Measurements from ENCODE around the gene LCP2. TPM values are rescaled to one million over a fixed set of nuclear protein-coding genes. Genes with fewer than 3 reads are reported as not detected.

LCP2 gene
- total RNA-seq, 1 donor from 2014 or later: not detected

GRCh38 chr5:170284231-170284630 is 13.3 kb downstream of the LCP2 start:
- TF ChIP-seq CTCF (IDR thresholded peaks at IDR 0.05): no peak
- H3K27me3 Mint-ChIP-seq (ENCODE audit: unreplicated experiment): peaks cover 55% of the 10 kb centered on the region

GRCh38 chr5:170283296-170283695 is 14.3 kb downstream of the LCP2 start:
- peaks cover 3% of the 10 kb centered on the region for H3K4me1 Mint-ChIP-seq (ENCODE audit: unreplicated experiment)
- no peak overlapping the region for H3K4me3 Mint-ChIP-seq (ENCODE audit: unreplicated experiment)
- peaks cover 53% of the 10 kb centered on the region for H3K27me3 Mint-ChIP-seq (ENCODE audit: unreplicated experiment)
- DNase-seq (ENCODE audit: extremely low spot score, unreplicated experiment): no peak
- no peak overlapping the region for H3K27ac Mint-ChIP-seq (ENCODE audit: unreplicated experiment)
- peaks cover 12% of the 10 kb centered on the region for H3K9me3 Mint-ChIP-seq (ENCODE audit: unreplicated experiment)
- TF ChIP-seq CTCF (IDR thresholded peaks at IDR 0.05): no peak
- no peaks in the 10 kb centered on the region for H3K36me3 Mint-ChIP-seq (ENCODE audit: unreplicated experiment)

More at GRCh38 chr5:170284231-170284630, 13.3 kb downstream of the LCP2 start:
- Mint-ChIP-seq H3K4me3 (ENCODE audit: unreplicated experiment) (no peak overlapping the region), H3K27ac (ENCODE audit: unreplicated experiment) (no peak overlapping the region), H3K36me3 (ENCODE audit: unreplicated experiment) (no peaks in the 10 kb centered on the region), H3K4me1 (ENCODE audit: unreplicated experiment) (peaks cover 3% of the 10 kb centered on the region), H3K9me3 (ENCODE audit: unreplicated experiment) (peaks cover 12% of the 10 kb centered on the region)
- DNase-seq (ENCODE audit: extremely low spot score, unreplicated experiment): no peak

GRCh38 chr5:170280011-170280493 is 17.5 kb downstream of the LCP2 start:
- Mint-ChIP-seq H3K4me3 (ENCODE audit: unreplicated experiment) (no peak overlapping the region), H3K27me3 (ENCODE audit: unreplicated experiment) (peaks cover 56% of the 10 kb centered on the region), H3K27ac (ENCODE audit: unreplicated experiment) (no peak overlapping the region), H3K9me3 (ENCODE audit: unreplicated experiment) (peaks cover 8% of the 10 kb centered on the region), H3K4me1 (ENCODE audit: unreplicated experiment) (peaks cover 3% of the 10 kb centered on the region), H3K36me3 (ENCODE audit: unreplicated experiment) (no peaks in the 10 kb centered on the region)
- no peak for DNase-seq (ENCODE audit: extremely low spot score, unreplicated experiment)
- no peak for TF ChIP-seq CTCF (IDR thresholded peaks at IDR 0.05)

- Mint-ChIP-seq H3K4me1 (ENCODE audit: unreplicated experiment) (peaks cover 3% of the 10 kb centered on the region), H3K27ac (ENCODE audit: unreplicated experiment) (no peak overlapping the region), H3K36me3 (ENCODE audit: unreplicated experiment) (no peaks in the 10 kb centered on the region), H3K4me3 (ENCODE audit: unreplicated experiment) (no peak overlapping the region), H3K9me3 (ENCODE audit: unreplicated experiment) (peaks cover 7% of the 10 kb centered on the region), H3K27me3 (ENCODE audit: unreplicated experiment) (peaks cover 57% of the 10 kb centered on the region)
- no peak for TF ChIP-seq CTCF (IDR thresholded peaks at IDR 0.05)
- DNase-seq (ENCODE audit: extremely low spot score, unreplicated experiment): no peak
Measured at GRCh38 chr5:170279459-170279817, 18.1 kb downstream of the LCP2 start.

DNA sequence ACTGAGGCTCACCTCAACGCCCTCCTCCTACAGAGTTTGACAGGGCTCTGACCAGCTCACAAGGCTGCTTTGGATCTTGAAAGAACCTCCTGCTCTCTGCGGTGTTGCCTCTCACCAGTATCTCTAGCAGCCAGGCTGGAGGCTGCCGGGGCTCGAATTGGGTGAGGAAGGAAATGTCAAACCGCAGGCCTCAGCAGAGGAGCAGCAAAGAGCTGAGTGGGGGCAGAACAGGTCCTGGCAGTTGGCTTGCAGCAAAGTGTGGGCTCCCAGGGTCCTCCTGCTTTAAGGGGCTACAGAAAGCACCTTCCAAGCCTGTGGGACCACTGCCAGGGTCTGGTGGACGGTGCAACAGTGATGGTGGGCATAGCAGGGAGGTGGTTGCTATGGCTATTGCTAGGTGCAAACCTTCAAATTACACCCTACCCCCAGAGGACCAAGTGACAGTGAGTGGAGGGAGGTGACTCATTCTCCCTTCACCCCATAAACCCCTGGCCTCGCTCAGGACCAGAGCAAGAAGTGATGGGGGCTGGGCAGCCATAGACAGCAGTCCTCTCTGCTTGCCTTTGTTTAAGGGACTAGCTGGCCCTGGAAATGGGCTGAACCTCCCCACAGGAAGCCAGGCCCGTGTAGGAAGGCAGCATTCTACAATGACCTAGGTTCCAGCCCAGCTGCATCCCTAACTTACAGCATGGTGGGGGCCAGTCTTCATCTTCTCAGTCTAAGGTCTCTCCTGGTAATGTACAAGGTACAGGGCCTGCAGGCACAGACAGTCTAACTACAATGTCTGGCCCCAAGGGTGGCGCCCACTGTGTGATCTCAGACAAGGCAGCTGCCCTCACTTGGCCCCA is 18.7 kb downstream of the LCP2 start:
- H3K27ac Mint-ChIP-seq (ENCODE audit: unreplicated experiment): no peak overlapping the region
- H3K4me3 Mint-ChIP-seq (ENCODE audit: unreplicated experiment): no peak overlapping the region

More for the DNA sequence above, 18.7 kb downstream of the LCP2 start:
- peaks cover 3% of the 10 kb centered on the region for H3K4me1 Mint-ChIP-seq (ENCODE audit: unreplicated experiment)
- no peaks in the 10 kb centered on the region for H3K36me3 Mint-ChIP-seq (ENCODE audit: unreplicated experiment)
- peaks cover 62% of the 10 kb centered on the region for H3K27me3 Mint-ChIP-seq (ENCODE audit: unreplicated experiment)
- TF ChIP-seq CTCF (IDR thresholded peaks at IDR 0.05): no peak
- DNase-seq (ENCODE audit: extremely low spot score, unreplicated experiment): no peak
- peaks cover 6% of the 10 kb centered on the region for H3K9me3 Mint-ChIP-seq (ENCODE audit: unreplicated experiment)

Data from osteocyte (in vitro differentiated cells).